Body of pancreas (tissue), 4 donors: ENCODE measurements around the gene JADE1.

ENCODE experiments used
- POLR2A ChIP-seq, 3 donors: fragments of 450-650 bp; IDR thresholded peaks; one replicate each; pipeline ENCODE4 v1.6.1; 2016; ENCODE audit warnings: antibody characterized with exemption in 3 of 3, mild to moderate bottlenecking in 2 of 3
- TF ChIP-seq, protein P1 (sequence below), 7 experiments: fragments of 450-650 bp in 4 of 7; fragments of 200-600 bp in 3 of 7; sonication (generic) in 3 of 7; IDR thresholded peaks; one replicate each; pipeline ENCODE4 v1.5.1; 2016 to 2019; ENCODE audit warnings: antibody characterized with exemption in 7 of 7

DNA sequence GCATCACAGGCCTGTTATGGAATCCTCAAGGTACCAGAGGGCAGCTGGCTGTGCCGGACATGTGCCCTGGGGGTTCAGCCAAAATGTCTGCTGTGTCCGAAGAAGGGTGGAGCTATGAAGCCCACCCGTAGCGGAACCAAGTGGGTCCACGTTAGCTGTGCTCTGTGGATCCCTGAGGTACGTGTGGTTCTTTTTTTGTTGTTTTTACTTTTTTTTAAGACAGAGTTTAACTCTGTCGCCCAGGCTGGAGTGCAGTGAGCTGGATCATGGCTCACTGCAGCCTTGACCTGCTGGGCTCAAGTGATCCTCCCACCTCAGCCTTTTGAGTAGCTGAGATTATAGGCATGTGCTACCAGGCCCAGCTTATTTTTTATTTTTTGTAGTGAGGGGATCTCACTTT, 46.1 kb downstream of the JADE1 start:
- TF ChIP-seq, protein P1, sequence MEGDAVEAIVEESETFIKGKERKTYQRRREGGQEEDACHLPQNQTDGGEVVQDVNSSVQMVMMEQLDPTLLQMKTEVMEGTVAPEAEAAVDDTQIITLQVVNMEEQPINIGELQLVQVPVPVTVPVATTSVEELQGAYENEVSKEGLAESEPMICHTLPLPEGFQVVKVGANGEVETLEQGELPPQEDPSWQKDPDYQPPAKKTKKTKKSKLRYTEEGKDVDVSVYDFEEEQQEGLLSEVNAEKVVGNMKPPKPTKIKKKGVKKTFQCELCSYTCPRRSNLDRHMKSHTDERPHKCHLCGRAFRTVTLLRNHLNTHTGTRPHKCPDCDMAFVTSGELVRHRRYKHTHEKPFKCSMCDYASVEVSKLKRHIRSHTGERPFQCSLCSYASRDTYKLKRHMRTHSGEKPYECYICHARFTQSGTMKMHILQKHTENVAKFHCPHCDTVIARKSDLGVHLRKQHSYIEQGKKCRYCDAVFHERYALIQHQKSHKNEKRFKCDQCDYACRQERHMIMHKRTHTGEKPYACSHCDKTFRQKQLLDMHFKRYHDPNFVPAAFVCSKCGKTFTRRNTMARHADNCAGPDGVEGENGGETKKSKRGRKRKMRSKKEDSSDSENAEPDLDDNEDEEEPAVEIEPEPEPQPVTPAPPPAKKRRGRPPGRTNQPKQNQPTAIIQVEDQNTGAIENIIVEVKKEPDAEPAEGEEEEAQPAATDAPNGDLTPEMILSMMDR (IDR thresholded peaks at IDR 0.05): no peak
- no peak for TF ChIP-seq POLR2A (IDR thresholded peaks at IDR 0.05)
